ENCODE results near the gene PLD3. TPM values are rescaled to one million over a fixed set of nuclear protein-coding genes. Genes with fewer than 3 reads are reported as not detected.

The PLD3 gene
- total and polyA plus RNA-seq, 2 donors from 2014 or later = 175 to 207 TPM

GRCh38 chr19:40348961-40349507, 539 bp downstream of the PLD3 start:
- H3K9ac ChIP-seq (ENCODE audit: low read length in 3 of 3) = peak overlapping the region; percentile 51 to 99 (median 99)
- intact Hi-C loops (cut with DNase I) = no loop called here
- H3K27ac ChIP-seq (ENCODE audit: low read depth in 2 of 2, low read length in 2 of 2) = no peak overlapping the region
- peak overlapping the region; percentile 92 to 100 (median 99) for H3K4me3 ChIP-seq (ENCODE audit: low read length in 3 of 3)
- TF ChIP-seq CTCF (IDR thresholded peaks at IDR 0.05; ENCODE audit: borderline replicate concordance, extremely low read depth, insufficient read depth) = no peak
- FAIRE-seq (no peak), DNase-seq (peak in 3 of 5 donors; percentile 26 to 67 (median 54))
- H3K27me3 ChIP-seq (ENCODE audit: control insufficient read depth, insufficient read depth, low read length) = no peaks in the 10 kb centered on the region
- H3K36me3 ChIP-seq (ENCODE audit: control insufficient read depth in 2 of 3, insufficient read depth in 3 of 3, low read length in 3 of 3) = peaks cover 0 to 3% (median 0%) of the 10 kb centered on the region in 3 donors
- peaks cover 0 to 10% (median 4%) of the 10 kb centered on the region in 3 donors for H3K4me1 ChIP-seq (ENCODE audit: control insufficient read depth in 2 of 3, insufficient read depth in 2 of 3, low read depth in 1 of 3, low read length in 3 of 3)
- H3K9me3 ChIP-seq (ENCODE audit: control insufficient read depth in 2 of 3, insufficient read depth in 1 of 3, low read length in 3 of 3) = no peaks in the 10 kb centered on the region

- intact Hi-C loops (cut with DNase I) = no loop called here
- H3K4me3 ChIP-seq (ENCODE audit: low read length in 3 of 3) = no peak overlapping the region
- TF ChIP-seq CTCF (IDR thresholded peaks at IDR 0.05; ENCODE audit: borderline replicate concordance, extremely low read depth, insufficient read depth) = no peak
- no peak overlapping the region for H3K9ac ChIP-seq (ENCODE audit: low read length in 3 of 3)
- H3K27me3 ChIP-seq (ENCODE audit: control insufficient read depth, insufficient read depth, low read length) = no peaks in the 10 kb centered on the region
- H3K36me3 ChIP-seq (ENCODE audit: control insufficient read depth in 2 of 3, insufficient read depth in 3 of 3, low read length in 3 of 3) = peaks cover 0 to 4% (median 0%) of the 10 kb centered on the region in 3 donors
- DNase-seq = no peak
- H3K4me1 ChIP-seq (ENCODE audit: control insufficient read depth in 2 of 3, insufficient read depth in 2 of 3, low read depth in 1 of 3, low read length in 3 of 3) = no peaks in the 10 kb centered on the region
- FAIRE-seq = no peak
- H3K9me3 ChIP-seq (ENCODE audit: control insufficient read depth in 2 of 3, insufficient read depth in 1 of 3, low read length in 3 of 3) = no peaks in the 10 kb centered on the region
- H3K27ac ChIP-seq (ENCODE audit: low read depth in 2 of 2, low read length in 2 of 2) = no peak overlapping the region
Observed at GRCh38 chr19:40355975-40356680, 7.6 kb downstream of the PLD3 start.

- Histone ChIP-seq H3K4me1 (ENCODE audit: control insufficient read depth in 2 of 3, insufficient read depth in 2 of 3, low read depth in 1 of 3, low read length in 3 of 3) (no peaks in the 10 kb centered on the region), H3K36me3 (ENCODE audit: control insufficient read depth in 2 of 3, insufficient read depth in 3 of 3, low read length in 3 of 3) (peaks cover 0 to 4% (median 0%) of the 10 kb centered on the region in 3 donors), H3K27ac (ENCODE audit: low read depth in 2 of 2, low read length in 2 of 2) (no peak overlapping the region), H3K4me3 (ENCODE audit: low read length in 3 of 3) (no peak overlapping the region), H3K9ac (ENCODE audit: low read length in 3 of 3) (no peak overlapping the region), H3K9me3 (ENCODE audit: control insufficient read depth in 2 of 3, insufficient read depth in 1 of 3, low read length in 3 of 3) (no peaks in the 10 kb centered on the region), H3K27me3 (ENCODE audit: control insufficient read depth, insufficient read depth, low read length) (no peaks in the 10 kb centered on the region)
- DNase-seq (peak in 1 of 5 donors; percentile 21), FAIRE-seq (no peak)
- intact Hi-C loops (cut with DNase I) = no loop called here
- TF ChIP-seq CTCF (IDR thresholded peaks at IDR 0.05; ENCODE audit: borderline replicate concordance, extremely low read depth, insufficient read depth) = no peak
Observed at GRCh38 chr19:40356681-40357595, 8.4 kb downstream of the PLD3 start.
